ELR (cell line): ENCODE measurements around the gene SPHK1.

Experiments used
- DNase-seq: peaks from one replicate; pipeline ENCODE4 v3.0.0-alpha.2; 2015; ENCODE audit warnings: low read depth

SPHK1 gene

GRCh38 chr17:76433693-76434092 is 49.3 kb downstream of the SPHK1 start:
- no peak for DNase-seq

DNA sequence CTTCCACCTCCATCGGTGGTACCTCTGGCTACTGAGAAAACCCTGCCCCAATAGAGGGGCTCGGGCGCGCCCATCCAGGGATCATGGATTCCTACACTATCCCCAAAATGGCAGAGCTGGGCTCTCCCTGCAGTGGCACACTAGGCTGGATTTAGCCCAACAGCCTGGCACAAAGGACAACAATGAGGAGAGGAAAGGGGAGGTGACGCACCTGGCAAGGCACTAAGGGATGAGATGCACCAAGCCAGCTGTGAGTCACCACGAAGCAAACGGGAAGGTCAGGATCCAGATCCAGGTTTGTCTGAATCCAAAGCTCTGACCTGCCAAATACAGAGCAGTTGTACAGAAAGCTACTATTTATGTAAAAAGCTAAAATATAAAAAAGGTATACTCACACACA is 50.5 kb downstream of the SPHK1 start:
- no peak for DNase-seq

DNA sequence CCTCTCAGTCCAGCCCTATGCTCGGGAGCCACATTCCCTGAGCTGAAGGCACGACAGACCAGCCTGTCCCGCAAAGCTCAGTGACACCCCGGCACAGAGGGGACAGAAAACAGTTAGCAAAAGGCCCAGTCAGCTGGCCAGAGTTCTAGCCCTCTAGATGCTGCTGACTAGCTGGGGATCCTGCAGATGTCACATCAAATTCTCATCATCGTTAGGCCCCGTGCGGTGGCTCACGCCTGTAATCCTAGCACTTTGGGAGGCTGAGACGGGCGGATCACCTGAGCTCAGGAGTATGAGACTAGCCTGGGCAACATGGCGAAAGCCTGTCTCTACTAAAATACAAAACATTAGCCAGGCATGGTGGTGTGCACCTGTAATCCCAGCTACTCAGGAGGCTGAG is 51.3 kb downstream of the SPHK1 start:
- no peak for DNase-seq
